ENCODE measurements around the gene GUK1. TPM values are rescaled to one million over a fixed set of nuclear protein-coding genes. Genes with fewer than 3 reads are reported as not detected.

GUK1 gene
- polyA plus RNA-seq, 1 experiment: 373 TPM

GRCh38 chr1:228155596-228156514 lies 15.8 kb downstream of the GUK1 start:
- CTCF ChIA-PET: interaction anchor here (1.3 to 1.6 kb wide), 2 partner anchors 9 to 10 kb away, joined by 4 to 8 read pairs; partner anchors contain the start of gene IBA57
- TF ChIP-seq CTCF (IDR thresholded peaks at IDR 0.05; ENCODE audit: insufficient read depth, low read depth, low read length): no peak
- POLR2A ChIA-PET: no interaction called here
- no peak overlapping the region for H3K4me3 ChIP-seq (ENCODE audit: low read depth, low read length)
- H3K27me3 ChIP-seq (ENCODE audit: control insufficient read depth, insufficient read depth, low read length): peaks cover 9% of the 10 kb centered on the region
- H3K36me3 ChIP-seq (ENCODE audit: control insufficient read depth, insufficient read depth, low read length): no peaks in the 10 kb centered on the region
- DNase-seq (ENCODE audit: low read depth): no peak

GRCh38 chr1:228156515-228156881 lies 16.4 kb downstream of the GUK1 start:
- TF ChIP-seq CTCF (IDR thresholded peaks at IDR 0.05; ENCODE audit: insufficient read depth, low read depth, low read length): no peak
- Histone ChIP-seq H3K4me3 (ENCODE audit: low read depth, low read length) (no peak overlapping the region), H3K27me3 (ENCODE audit: control insufficient read depth, insufficient read depth, low read length) (peaks cover 9% of the 10 kb centered on the region), H3K36me3 (ENCODE audit: control insufficient read depth, insufficient read depth, low read length) (no peaks in the 10 kb centered on the region)
- DNase-seq (ENCODE audit: low read depth): no peak
- POLR2A ChIA-PET: no interaction called here
- CTCF ChIA-PET: interaction anchor here (1.3 kb wide), 1 partner anchor 10 kb away, joined by 4 read pairs; the partner anchor contains the start of gene IBA57

- peaks cover 9% of the 10 kb centered on the region for H3K27me3 ChIP-seq (ENCODE audit: control insufficient read depth, insufficient read depth, low read length)
- H3K36me3 ChIP-seq (ENCODE audit: control insufficient read depth, insufficient read depth, low read length): no peaks in the 10 kb centered on the region
- no peak for DNase-seq (ENCODE audit: low read depth)
- H3K4me3 ChIP-seq (ENCODE audit: low read depth, low read length): no peak overlapping the region
- POLR2A ChIA-PET: no interaction called here
- CTCF ChIA-PET: interaction anchor here (1.3 kb wide), 1 partner anchor 9 kb away, joined by 4 read pairs; the partner anchor contains the start of gene IBA57
- no peak for TF ChIP-seq CTCF (IDR thresholded peaks at IDR 0.05; ENCODE audit: insufficient read depth, low read depth, low read length)
These were observed 17.1 kb downstream of the GUK1 start for GRCh38 chr1:228156941-228157728.

GRCh38 chr1:228157729-228158126 lies 17.6 kb downstream of the GUK1 start:
- ChIA-PET CTCF (no interaction called here), POLR2A (no interaction called here)
- Histone ChIP-seq H3K27me3 (ENCODE audit: control insufficient read depth, insufficient read depth, low read length) (peaks cover 9% of the 10 kb centered on the region), H3K4me3 (ENCODE audit: low read depth, low read length) (no peak overlapping the region), H3K36me3 (ENCODE audit: control insufficient read depth, insufficient read depth, low read length) (no peaks in the 10 kb centered on the region)
- TF ChIP-seq CTCF (IDR thresholded peaks at IDR 0.05; ENCODE audit: insufficient read depth, low read depth, low read length): no peak
- DNase-seq (ENCODE audit: low read depth): no peak

Data from BJ (cell line).